ENCODE measurements around the gene CUL9.

- no peak for TF ChIP-seq CTCF (IDR thresholded peaks at IDR 0.05)
- no peak for TF ChIP-seq POLR2A (IDR thresholded peaks at IDR 0.05)
Measured at GRCh38 chr6:43185391-43185985, 3.5 kb downstream of the CUL9 start.
